ENCODE measurements around the gene RTKN. TPM values are rescaled to one million over a fixed set of nuclear protein-coding genes. Genes with fewer than 3 reads are reported as not detected.

RTKN gene
- 19.2 to 26.3 TPM (median 21.2 TPM) in 5 replicates for total RNA-seq (2022; extraction: Qiagen RNA extraction; ENCODE audit: low read depth)

GRCh38 chr2:74441690-74442482 is at the start of gene RTKN:
TSS of gene RTKN (minus strand) at chr2:74441937. CDS start at chr2:74441816, 121 bp downstream.

GRCh38 chr2:74482801-74483674 is 41.3 kb upstream of the RTKN start, which contains the start of the genes CCDC142 and TTC31:
TSS of gene CCDC142 (minus strand) at chr2:74482998. CDS start at chr2:74482837, 161 bp downstream.
TSS of gene TTC31 (plus strand) at chr2:74483081. CDS start at chr2:74483096, 15 bp downstream.

GRCh38 chr2:74472086-74472944 is 30.6 kb upstream of the RTKN start, which contains the start of gene MRPL53:
TSS of gene MRPL53 (minus strand) at chr2:74472680. CDS start at chr2:74472660, 20 bp downstream.

GRCh38 chr2:74458132-74458937 is 16.6 kb upstream of the RTKN start, which contains the start of gene WBP1:
TSS of gene WBP1 (plus strand) at chr2:74458438. CDS start at chr2:74458603, 165 bp downstream.

GRCh38 chr2:74454654-74455511 is 13.1 kb upstream of the RTKN start, which contains the start of gene INO80B:
TSS of gene INO80B (plus strand) at chr2:74455087. CDS start at chr2:74455117, 30 bp downstream.

GRCh38 chr2:74421221-74421870 is 20.4 kb downstream of the RTKN start, which contains the start of the genes C2orf81 and WDR54:
TSS of gene C2orf81 (minus strand) at chr2:74421619. CDS start at chr2:74421560, 59 bp downstream.
TSS of gene WDR54 (plus strand) at chr2:74421730. CDS start at chr2:74422154, 424 bp downstream.

GRCh38 chr2:74379851-74380789 is 61.6 kb downstream of the RTKN start, which contains the start of gene DCTN1:
TSS of gene DCTN1 (minus strand) at chr2:74380311. CDS start at chr2:74380037, 274 bp downstream.

Other genes with a start within 250 kb of the RTKN start
- 150 to 175 TPM (median 172 TPM) in 5 replicates for gene MTHFD2, start 243.3 kb downstream of the RTKN start, total RNA-seq (2022; extraction: Qiagen RNA extraction; ENCODE audit: low read depth)
- gene SLC4A5, start 98.5 kb downstream of the RTKN start, total RNA-seq (2022; extraction: Qiagen RNA extraction; ENCODE audit: low read depth), result 0.14 to 0.40 TPM (median 0.21 TPM) in 5 replicates
- gene DCTN1, start 61.6 kb downstream of the RTKN start, total RNA-seq (2022; extraction: Qiagen RNA extraction; ENCODE audit: low read depth), result 101 to 149 TPM (median 140 TPM) in 5 replicates
- gene C2orf81, start 20.3 kb downstream of the RTKN start, total RNA-seq (2022; extraction: Qiagen RNA extraction; ENCODE audit: low read depth), result 2.8 to 4.7 TPM (median 3.5 TPM) in 5 replicates
- gene WDR54, start 20.2 kb downstream of the RTKN start, total RNA-seq (2022; extraction: Qiagen RNA extraction; ENCODE audit: low read depth), result 72.5 to 92.0 TPM (median 82.3 TPM) in 5 replicates
- 52.2 to 58.2 TPM (median 54.4 TPM) in 5 replicates for gene INO80B, start 13.2 kb upstream of the RTKN start, total RNA-seq (2022; extraction: Qiagen RNA extraction; ENCODE audit: low read depth)
- gene WBP1, start 16.5 kb upstream of the RTKN start, total RNA-seq (2022; extraction: Qiagen RNA extraction; ENCODE audit: low read depth), result 51.5 to 88.6 TPM (median 83.1 TPM) in 5 replicates
- gene MOGS, start 23.4 kb upstream of the RTKN start, total RNA-seq (2022; extraction: Qiagen RNA extraction; ENCODE audit: low read depth), result 40.8 to 55.0 TPM (median 49.5 TPM) in 5 replicates
- 99.0 to 157 TPM (median 138 TPM) in 5 replicates for gene MRPL53, start 30.7 kb upstream of the RTKN start, total RNA-seq (2022; extraction: Qiagen RNA extraction; ENCODE audit: low read depth)
- 12.3 to 16.8 TPM (median 15.4 TPM) in 5 replicates for gene CCDC142, start 41.1 kb upstream of the RTKN start, total RNA-seq (2022; extraction: Qiagen RNA extraction; ENCODE audit: low read depth)
- 15.1 to 18.4 TPM (median 15.3 TPM) in 5 replicates for gene TTC31, start 41.1 kb upstream of the RTKN start, total RNA-seq (2022; extraction: Qiagen RNA extraction; ENCODE audit: low read depth)
- gene LBX2, start 57.7 kb upstream of the RTKN start, total RNA-seq (2022; extraction: Qiagen RNA extraction; ENCODE audit: low read depth), result 3.0 to 4.0 TPM (median 3.5 TPM) in 5 replicates
- 33.4 to 36.3 TPM (median 35.3 TPM) in 5 replicates for gene PCGF1, start 65.8 kb upstream of the RTKN start, total RNA-seq (2022; extraction: Qiagen RNA extraction; ENCODE audit: low read depth)
- 0.12 to 0.54 TPM (median 0.29 TPM) in 5 replicates for gene TLX2, start 72.5 kb upstream of the RTKN start, total RNA-seq (2022; extraction: Qiagen RNA extraction; ENCODE audit: low read depth)
- 0.09 to 0.22 TPM (median 0.13 TPM) in 5 replicates for gene DQX1, start 84.3 kb upstream of the RTKN start, total RNA-seq (2022; extraction: Qiagen RNA extraction; ENCODE audit: low read depth)
- gene AUP1, start 87.8 kb upstream of the RTKN start, total RNA-seq (2022; extraction: Qiagen RNA extraction; ENCODE audit: low read depth), result 194 to 263 TPM (median 246 TPM) in 5 replicates
- gene HTRA2, start 88.0 kb upstream of the RTKN start, total RNA-seq (2022; extraction: Qiagen RNA extraction; ENCODE audit: low read depth), result 32.0 to 46.8 TPM (median 42.8 TPM) in 5 replicates
- gene LOXL3, start 112.0 kb upstream of the RTKN start, total RNA-seq (2022; extraction: Qiagen RNA extraction; ENCODE audit: low read depth), result 0.32 to 0.65 TPM (median 0.45 TPM) in 5 replicates
- 3.5 to 5.9 TPM (median 4.2 TPM) in 5 replicates for gene DOK1, start 112.8 kb upstream of the RTKN start, total RNA-seq (2022; extraction: Qiagen RNA extraction; ENCODE audit: low read depth)
- gene M1AP, start 206.4 kb upstream of the RTKN start, total RNA-seq (2022; extraction: Qiagen RNA extraction; ENCODE audit: low read depth), result not detected in 5 replicates
- 8.8 to 11.7 TPM (median 9.6 TPM) in 5 replicates for gene SEMA4F, start 212.3 kb upstream of the RTKN start, total RNA-seq (2022; extraction: Qiagen RNA extraction; ENCODE audit: low read depth)